Uterus (tissue), 4 donors: ENCODE measurements around the gene FRMD4B. TPM values are rescaled to one million over a fixed set of nuclear protein-coding genes. Genes with fewer than 3 reads are reported as not detected.

Source experiments
- DNase-seq, 2 donors: peaks; one replicate each; pipeline ENCODE4 v3.0.0-alpha.2; 2019 to 2020
- H3K27ac ChIP-seq, 2 donors: fragments of 200-600 bp; sonication (generic); 1 replicate in 1 of 2; 2 replicates in 1 of 2; pipeline ENCODE4 v1.5.1; 2016 to 2018
- H3K27me3 ChIP-seq, 2 donors: fragments of 200-600 bp; sonication (generic); one replicate each; pipeline ENCODE4 v1.5.1; 2018 to 2019; ENCODE audit warnings: control low read depth in 1 of 2
- H3K36me3 ChIP-seq, 2 donors: fragments of 200-600 bp; sonication (generic); one replicate each; pipeline ENCODE4 v1.5.1; 2019; ENCODE audit warnings: control low read depth in 1 of 2
- H3K4me1 ChIP-seq, 2 donors: fragments of 200-600 bp; sonication (generic); one replicate each; pipeline ENCODE4 v1.5.1; 2018 to 2019; ENCODE audit warnings: control low read depth in 1 of 2
- H3K4me3 ChIP-seq, 2 donors: fragments of 200-600 bp; sonication (generic); 1 replicate in 1 of 2; 2 replicates in 1 of 2; pipeline ENCODE4 v1.5.1; 2018 to 2019; ENCODE audit warnings: mild to moderate bottlenecking in 1 of 2
- H3K9me3 ChIP-seq, 2 donors: fragments of 200-600 bp; sonication (generic); one replicate each; pipeline ENCODE4 v1.5.1; 2019; ENCODE audit warnings: control low read depth in 1 of 2
- CTCF ChIP-seq, 4 experiments: fragments of 200-600 bp in 2 of 4; fragments of 450-650 bp in 2 of 4; sonication (generic) in 2 of 4; IDR thresholded peaks; one replicate each; pipeline ENCODE4 v1.5.1; 2016 to 2019; ENCODE audit warnings: antibody characterized with exemption in 4 of 4, mild to moderate bottlenecking in 2 of 4, moderate library complexity in 1 of 4
- POLR2A ChIP-seq, 2 donors: fragments of 450-650 bp; IDR thresholded peaks; one replicate each; pipeline ENCODE4 v1.6.1; 2016; ENCODE audit warnings: antibody characterized with exemption in 2 of 2, mild to moderate bottlenecking in 1 of 2, moderate library complexity in 1 of 2
- intact Hi-C: fragments of 100-400 bp; cut with DNase I; formaldehyde crosslinking; loops from one replicate; pipeline ENCODE4 v1.15.1; 2023; ENCODE audit warnings: low total_unique reads
- total RNA-seq, 4 donors: library from RNA; depleted of rRNA in 3 of 4; stranded (reverse); fragments of >200 nt in 3 of 4; gene quantifications; one replicate each; pipeline versions ENCODE4 v1.1.0 to v1.2.4, GENCODE V29; 2014 to 2023
- donor health status: DM: yes; HTN: yes; CAD: no.

Gene FRMD4B
- total RNA-seq, 4 donors from 2014 or later: 9.4 to 87.0 (median 23.6) TPM

GRCh38 chr3:69193749-69194148, 192.1 kb downstream of the FRMD4B start:
- H3K27me3 ChIP-seq: no peaks in the 10 kb centered on the region
- H3K9me3 ChIP-seq: no peaks in the 10 kb centered on the region
- no peaks in the 10 kb centered on the region for H3K4me1 ChIP-seq
- no peak overlapping the region for H3K4me3 ChIP-seq
- no peak for TF ChIP-seq CTCF (IDR thresholded peaks at IDR 0.05)
- intact Hi-C loops: no loop called here
- no peak overlapping the region for H3K27ac ChIP-seq
- DNase-seq: no peak
- H3K36me3 ChIP-seq: no peaks in the 10 kb centered on the region

DNA sequence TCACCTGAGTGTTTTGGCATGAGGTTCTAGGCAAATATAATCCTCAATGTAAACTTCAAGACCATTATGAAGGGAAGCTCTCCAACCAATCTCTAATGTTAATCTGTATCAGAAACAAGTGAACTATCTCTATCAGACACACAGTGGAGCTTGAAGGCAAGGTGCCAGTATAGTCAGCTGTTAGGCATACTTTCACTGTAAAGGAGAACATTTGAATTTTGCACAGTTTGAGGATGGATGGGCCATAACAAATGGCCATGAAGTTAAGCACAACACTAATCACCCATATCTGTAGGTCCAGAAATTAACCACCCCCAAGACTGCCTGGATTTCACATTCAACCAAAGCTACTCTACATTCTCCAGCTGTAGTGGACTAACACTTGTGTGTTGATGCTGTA, 194.4 kb downstream of the FRMD4B start:
- H3K36me3 ChIP-seq: no peaks in the 10 kb centered on the region
- H3K9me3 ChIP-seq: no peaks in the 10 kb centered on the region
- no peaks in the 10 kb centered on the region for H3K4me1 ChIP-seq
- TF ChIP-seq POLR2A (IDR thresholded peaks at IDR 0.05): no peak
- no peak for TF ChIP-seq CTCF (IDR thresholded peaks at IDR 0.05)
- no peaks in the 10 kb centered on the region for H3K27me3 ChIP-seq
- no peak overlapping the region for H3K4me3 ChIP-seq
- intact Hi-C loops: no loop called here
- H3K27ac ChIP-seq: no peak overlapping the region
- no peak for DNase-seq

GRCh38 chr3:69189487-69189886, 196.4 kb downstream of the FRMD4B start:
- Histone ChIP-seq H3K36me3 (no peaks in the 10 kb centered on the region), H3K4me1 (no peaks in the 10 kb centered on the region), H3K27me3 (no peaks in the 10 kb centered on the region), H3K4me3 (no peak overlapping the region), H3K9me3 (no peaks in the 10 kb centered on the region), H3K27ac (no peak overlapping the region)
- TF ChIP-seq POLR2A (IDR thresholded peaks at IDR 0.05): no peak
- TF ChIP-seq CTCF (IDR thresholded peaks at IDR 0.05): no peak
- intact Hi-C loops: no loop called here
- no peak for DNase-seq

DNA sequence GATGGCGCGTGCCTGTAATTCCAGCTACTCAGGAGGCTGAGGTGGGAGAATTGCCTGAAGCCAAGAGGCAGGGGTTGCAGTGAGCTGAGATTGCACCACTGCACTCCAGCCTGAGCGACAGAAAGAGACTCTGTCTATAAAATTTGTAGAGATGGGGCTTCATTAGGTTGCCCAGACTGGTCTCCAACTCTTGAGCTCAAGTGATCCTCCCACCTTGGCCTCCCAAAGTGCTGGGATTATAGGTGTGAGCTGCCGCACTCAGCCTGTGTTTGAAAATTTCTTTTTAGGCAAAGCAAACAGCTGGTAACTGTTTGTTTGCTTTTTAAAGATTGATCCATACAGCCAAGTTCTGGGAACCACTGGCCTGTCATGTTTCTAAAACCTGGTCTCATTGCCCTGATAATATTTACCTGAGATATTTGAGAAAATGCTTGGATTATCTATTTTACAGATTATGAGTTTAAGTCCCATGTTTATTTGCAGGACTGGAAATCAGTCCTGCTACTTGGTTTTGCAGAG, 199.3 kb downstream of the FRMD4B start:
- intact Hi-C loops: no loop called here
- TF ChIP-seq CTCF (IDR thresholded peaks at IDR 0.05) (no peak), POLR2A (IDR thresholded peaks at IDR 0.05) (no peak)
- H3K4me3 ChIP-seq: no peak overlapping the region
- H3K4me1 ChIP-seq: no peaks in the 10 kb centered on the region
- no peaks in the 10 kb centered on the region for H3K9me3 ChIP-seq
- no peak overlapping the region for H3K27ac ChIP-seq
- no peaks in the 10 kb centered on the region for H3K36me3 ChIP-seq
- DNase-seq: no peak
- H3K27me3 ChIP-seq: no peaks in the 10 kb centered on the region

DNA sequence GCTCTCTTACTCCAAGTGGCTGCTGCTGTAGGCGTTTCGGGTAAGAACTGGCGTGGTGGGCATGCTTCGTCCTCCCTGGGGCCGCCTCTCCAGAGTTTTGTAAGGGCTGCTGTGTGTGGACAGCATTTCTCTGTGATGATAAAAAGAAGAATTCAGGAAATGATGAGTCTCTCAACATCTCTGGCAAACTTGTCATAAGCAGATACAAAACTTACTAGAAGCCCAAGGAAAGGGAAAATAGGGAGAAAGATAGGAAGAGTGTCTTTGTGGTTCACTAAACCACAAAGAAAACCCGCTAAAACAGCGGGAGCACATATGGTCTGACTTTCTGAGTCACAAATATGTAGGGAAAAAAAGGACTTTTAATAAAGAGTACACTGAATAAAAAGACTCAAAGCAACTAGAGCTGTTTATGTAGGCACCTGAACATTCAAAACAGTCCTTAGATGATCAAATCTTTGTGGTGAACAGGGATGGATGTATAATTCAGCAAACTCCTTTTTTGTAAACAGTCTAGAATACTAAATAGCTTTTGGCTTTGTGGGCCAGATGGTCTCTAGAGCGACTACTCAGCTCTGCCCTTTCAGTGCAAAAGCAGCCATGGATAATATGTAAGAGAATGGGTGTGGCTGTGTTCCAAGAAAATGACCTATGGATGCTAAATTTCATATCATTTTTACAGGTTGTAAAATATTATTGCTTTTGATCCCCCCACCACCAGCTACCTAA, 203.1 kb downstream of the FRMD4B start:
- TF ChIP-seq CTCF (IDR thresholded peaks at IDR 0.05): no peak
- TF ChIP-seq POLR2A (IDR thresholded peaks at IDR 0.05): no peak

More for the DNA sequence above, 203.1 kb downstream of the FRMD4B start:
- Histone ChIP-seq H3K27ac (no peak overlapping the region), H3K4me1 (no peaks in the 10 kb centered on the region), H3K27me3 (no peaks in the 10 kb centered on the region), H3K36me3 (no peaks in the 10 kb centered on the region), H3K4me3 (no peak overlapping the region), H3K9me3 (no peaks in the 10 kb centered on the region)
- intact Hi-C loops: no loop called here
- no peak for DNase-seq
